Left lobe of liver (tissue), 2 donors: ENCODE results near the gene PLPP1. TPM values are rescaled to one million over a fixed set of nuclear protein-coding genes. Genes with fewer than 3 reads are reported as not detected.
A peak's percentile ranks its signal among the peaks of the same experiment; 100 is the strongest.
"Not testable (repeated sequence)": the region's sequence is repeated elsewhere in the genome, so short reads cannot be mapped to it uniquely, and the experiment has no call there.

Experiments
- ATAC-seq: fragments of 200-7000 bp; cut with Tn5 transposase; one replicate; pipeline ENCODE4 v1.9.1; 2020; ENCODE audit warnings: mild to moderate bottlenecking, moderate library complexity
- DNase-seq: peaks from one replicate; pipeline ENCODE4 v3.0.0-alpha.2; 2020; ENCODE audit warnings: low spot score
- total RNA-seq: library from RNA; stranded (reverse); gene quantifications from one replicate; pipeline ENCODE4 v1.2.1, GENCODE V29; 2021
- donor health status: DM: no; HTN: no; CAD: no; lungs with moderate emphysema.
- donor health status: DM: no; HTN: yes; CAD: no.

Gene PLPP1
- total RNA-seq, 1 donor from 2014 or later, result 24.5 TPM

GRCh38 chr5:55547781-55548180 lies 13.0 kb upstream of the PLPP1 start:
- DNase-seq (no peak), ATAC-seq (no peak)

- ATAC-seq, result peak; percentile 90
- DNase-seq, result no peak
Observed at GRCh38 chr5:55546947-55547346, 12.2 kb upstream of the PLPP1 start.

- no peak for DNase-seq
- ATAC-seq, result no peak
Observed at GRCh38 chr5:55544341-55544740, 9.6 kb upstream of the PLPP1 start.

GRCh38 chr5:55541056-55541635 lies 6.4 kb upstream of the PLPP1 start:
- DNase-seq (no peak), ATAC-seq (no peak)

GRCh38 chr5:55540525-55540924 lies 5.8 kb upstream of the PLPP1 start:
- DNase-seq (no peak), ATAC-seq (no peak)

- DNase-seq (no peak), ATAC-seq (no peak)
Observed at GRCh38 chr5:55540024-55540423, 5.3 kb upstream of the PLPP1 start.

GRCh38 chr5:55538661-55539060 lies 3.9 kb upstream of the PLPP1 start:
- DNase-seq, result no peak
- ATAC-seq, result no peak

- ATAC-seq, DNase-seq: not testable (repeated sequence)
Observed at GRCh38 chr5:55537315-55537714, 2.6 kb upstream of the PLPP1 start.

GRCh38 chr5:55535199-55535905 lies 588 bp upstream of the PLPP1 start:
- no peak for DNase-seq

GRCh38 chr5:55533521-55534435 lies 986 bp downstream of the PLPP1 start:
- ATAC-seq (peak; percentile 60), DNase-seq (no peak)

More at GRCh38 chr5:55535199-55535905, 588 bp upstream of the PLPP1 start:
- peak; percentile 36 for ATAC-seq

- ATAC-seq (no peak), DNase-seq (no peak)
Observed at GRCh38 chr5:55530669-55531068, 4.1 kb downstream of the PLPP1 start.

- DNase-seq, result no peak
- no peak for ATAC-seq
Observed at GRCh38 chr5:55524816-55525215, 9.9 kb downstream of the PLPP1 start.

GRCh38 chr5:55523293-55523692 lies 11.5 kb downstream of the PLPP1 start:
- ATAC-seq, result no peak
- no peak for DNase-seq

GRCh38 chr5:55521881-55522280 lies 12.9 kb downstream of the PLPP1 start:
- no peak for DNase-seq
- no peak for ATAC-seq

- ATAC-seq (peak; percentile 44), DNase-seq (no peak)
Observed at GRCh38 chr5:55520117-55520839, 14.5 kb downstream of the PLPP1 start.

- DNase-seq (no peak), ATAC-seq (no peak)
Observed at GRCh38 chr5:55518831-55519390, 15.9 kb downstream of the PLPP1 start.

GRCh38 chr5:55517804-55518203 lies 17.0 kb downstream of the PLPP1 start:
- DNase-seq (no peak), ATAC-seq (no peak)

GRCh38 chr5:55511010-55511409 lies 23.8 kb downstream of the PLPP1 start:
- ATAC-seq (peak; percentile 61), DNase-seq (no peak)

- no peak for ATAC-seq
Observed at GRCh38 chr5:55510523-55510880, 24.3 kb downstream of the PLPP1 start.

GRCh38 chr5:55509796-55510522 lies 24.8 kb downstream of the PLPP1 start:
- DNase-seq, result no peak

More at GRCh38 chr5:55510523-55510880, 24.3 kb downstream of the PLPP1 start:
- no peak for DNase-seq

More at GRCh38 chr5:55509796-55510522, 24.8 kb downstream of the PLPP1 start:
- ATAC-seq, result peak; percentile 69
